CD14-positive monocyte (primary cell): Measurements from ENCODE around the gene EEPD1. TPM values are rescaled to one million over a fixed set of nuclear protein-coding genes. Genes with fewer than 3 reads are reported as not detected.
"Not testable (repeated sequence)": the region's sequence is repeated elsewhere in the genome, so short reads cannot be mapped to it uniquely, and the experiment has no call there.

Source experiments
- DNase-seq, 3 donors: peaks; one replicate each; pipeline ENCODE4 v3.0.0-alpha.2; 2011 to 2022
- H2AFZ ChIP-seq: 2 replicates; pipeline ENCODE4 v1.6.0; 2012; ENCODE audit warnings: mild to moderate bottlenecking, low read depth, low read length, inconsistent platforms; ENCODE audit not compliant: insufficient read depth, poor library complexity, severe bottlenecking
- H3K27ac ChIP-seq, 2 donors: 1 replicate in 1 of 2; 2 replicates in 1 of 2; pipeline ENCODE4 v1.5.1; 2012 to 2013; ENCODE audit warnings: low read length in 2 of 2, control low read depth in 1 of 2, inconsistent platforms in 1 of 2, low read depth in 1 of 2, mild to moderate bottlenecking in 1 of 2
- H3K27me3 ChIP-seq, 2 donors: one replicate each; pipeline versions ENCODE4 v1.6.0 to v1.6.1; 2011 to 2013; ENCODE audit warnings: low read length in 2 of 2; ENCODE audit not compliant: control insufficient read depth in 2 of 2, insufficient read depth in 2 of 2
- H3K36me3 ChIP-seq, 2 donors: replicated peaks in 1 of 2; 1 replicate in 1 of 2; 2 replicates in 1 of 2; pipeline versions ENCODE4 v1.5.1 to v1.6.1; 2012 to 2013; ENCODE audit warnings: low read length in 2 of 2, control low read depth in 1 of 2, inconsistent platforms in 1 of 2, mild to moderate bottlenecking in 1 of 2; ENCODE audit not compliant: insufficient read depth in 2 of 2, control insufficient read depth in 1 of 2
- H3K4me1 ChIP-seq, 2 donors: 1 replicate in 1 of 2; 2 replicates in 1 of 2; pipeline versions ENCODE4 v1.5.1 to v1.6.1; 2012 to 2013; ENCODE audit warnings: low read length in 2 of 2, control low read depth in 1 of 2, inconsistent platforms in 1 of 2, mild to moderate bottlenecking in 1 of 2, moderate library complexity in 1 of 2; ENCODE audit not compliant: insufficient read depth in 2 of 2, control insufficient read depth in 1 of 2
- H3K4me2 ChIP-seq: replicated peaks from 2 replicates; pipeline ENCODE3; 2012; ENCODE audit warnings: low read length, moderate library complexity, mild to moderate bottlenecking; ENCODE audit not compliant: poor library complexity, severe bottlenecking; ENCODE audit errors: extremely low read depth
- H3K4me3 ChIP-seq, 3 experiments: fragments of 200-600 bp in 1 of 3; sonication (generic) in 1 of 3; replicated peaks in 1 of 3; 1 replicate in 2 of 3; 2 replicates in 1 of 3; pipeline ENCODE4 v1.5.1; 2011 to 2013; ENCODE audit warnings: low read length in 3 of 3, mild to moderate bottlenecking in 3 of 3, control low read depth in 2 of 3, low read depth in 2 of 3, inconsistent platforms in 1 of 3, moderate library complexity in 1 of 3
- H3K79me2 ChIP-seq: 2 replicates; pipeline ENCODE4 v1.6.0; 2012; ENCODE audit warnings: mild to moderate bottlenecking, control low read depth, inconsistent platforms, low read length, moderate library complexity; ENCODE audit not compliant: insufficient read depth
- H3K9ac ChIP-seq: 2 replicates; pipeline ENCODE4 v1.6.0; 2017; ENCODE audit warnings: low read length, mild to moderate bottlenecking; ENCODE audit not compliant: insufficient read depth, poor library complexity, severe bottlenecking
- H3K9me3 ChIP-seq, 2 donors: replicated peaks in 1 of 2; 1 replicate in 1 of 2; 2 replicates in 1 of 2; pipeline versions ENCODE4 v1.5.1 to v1.6.1; 2012 to 2013; ENCODE audit warnings: low read length in 2 of 2, control low read depth in 1 of 2; ENCODE audit not compliant: control insufficient read depth in 1 of 2, insufficient read depth in 1 of 2
- H4K20me1 ChIP-seq: 2 replicates; pipeline ENCODE4 v1.6.0; 2012; ENCODE audit warnings: mild to moderate bottlenecking, low read length, control low read depth, moderate library complexity; ENCODE audit not compliant: insufficient read depth
- H3K27ac Mint-ChIP-seq, 7 donors: one replicate each; pipeline ENCODE4 v1.8.0; 2020; ENCODE audit warnings: mild to moderate bottlenecking in 7 of 7, mixed read lengths in 7 of 7, moderate library complexity in 6 of 7, inconsistent platforms in 2 of 7
- H3K27me3 Mint-ChIP-seq, 3 donors: one replicate each; pipeline ENCODE4 v1.8.0; 2021 to 2022; ENCODE audit warnings: low read depth in 3 of 3, mild to moderate bottlenecking in 3 of 3, mixed read lengths in 3 of 3, moderate library complexity in 3 of 3, inconsistent platforms in 1 of 3
- H3K36me3 Mint-ChIP-seq, 2 donors: one replicate each; pipeline ENCODE4 v1.8.0; 2020; ENCODE audit warnings: mixed read lengths in 2 of 2, inconsistent platforms in 1 of 2, mild to moderate bottlenecking in 1 of 2
- H3K4me1 Mint-ChIP-seq: one replicate; pipeline ENCODE4 v1.8.0; 2020; ENCODE audit warnings: mild to moderate bottlenecking, mixed read lengths
- H3K4me3 Mint-ChIP-seq, 2 donors: one replicate each; pipeline ENCODE4 v1.8.0; 2020; ENCODE audit warnings: mild to moderate bottlenecking in 2 of 2, mixed read lengths in 2 of 2, moderate library complexity in 1 of 2
- H3K9me3 Mint-ChIP-seq, 7 donors: one replicate each; pipeline ENCODE4 v1.8.0; 2020 to 2022; ENCODE audit warnings: mixed read lengths in 7 of 7, mild to moderate bottlenecking in 6 of 7, moderate library complexity in 6 of 7, inconsistent platforms in 2 of 7
- CTCF ChIP-seq: fragments of 200-600 bp; IDR thresholded peaks from one replicate; pipeline ENCODE4 v1.8.0; 2022; ENCODE audit warnings: antibody characterized with exemption, mild to moderate bottlenecking
- WGBS: methylation state at CpG from one replicate; pipeline ENCODE4 v1.1.5; 2013; ENCODE audit warnings: missing lambda C conversion rate; ENCODE audit not compliant: insufficient coverage; 5-methylcytosine and 5-hydroxymethylcytosine counted together
- intact Hi-C, 2 donors: fragments of 100-400 bp; cut with micrococcal nuclease; formaldehyde crosslinking; loops; one replicate each; pipeline versions ENCODE4 v1.15.0 to v1.15.1; 2023
- polyA plus RNA-seq, 3 donors: library from polyadenylated mRNA; depleted of rRNA in 1 of 3; unstranded in 2 of 3; stranded (reverse) in 1 of 3; fragments of 300-500 nt in 2 of 3; fragments of >200 nt in 1 of 3; fragmentation: Illumina TruSeq in 2 of 3; gene quantifications; 1 replicate in 2 of 3; 2 replicates in 1 of 3; pipeline ENCODE4 v1.2.3, GENCODE V29; 2012 to 2021

EEPD1 gene
- polyA plus RNA-seq, 3 donors = 8.6 to 14.4 (median 12.6) TPM

DNA sequence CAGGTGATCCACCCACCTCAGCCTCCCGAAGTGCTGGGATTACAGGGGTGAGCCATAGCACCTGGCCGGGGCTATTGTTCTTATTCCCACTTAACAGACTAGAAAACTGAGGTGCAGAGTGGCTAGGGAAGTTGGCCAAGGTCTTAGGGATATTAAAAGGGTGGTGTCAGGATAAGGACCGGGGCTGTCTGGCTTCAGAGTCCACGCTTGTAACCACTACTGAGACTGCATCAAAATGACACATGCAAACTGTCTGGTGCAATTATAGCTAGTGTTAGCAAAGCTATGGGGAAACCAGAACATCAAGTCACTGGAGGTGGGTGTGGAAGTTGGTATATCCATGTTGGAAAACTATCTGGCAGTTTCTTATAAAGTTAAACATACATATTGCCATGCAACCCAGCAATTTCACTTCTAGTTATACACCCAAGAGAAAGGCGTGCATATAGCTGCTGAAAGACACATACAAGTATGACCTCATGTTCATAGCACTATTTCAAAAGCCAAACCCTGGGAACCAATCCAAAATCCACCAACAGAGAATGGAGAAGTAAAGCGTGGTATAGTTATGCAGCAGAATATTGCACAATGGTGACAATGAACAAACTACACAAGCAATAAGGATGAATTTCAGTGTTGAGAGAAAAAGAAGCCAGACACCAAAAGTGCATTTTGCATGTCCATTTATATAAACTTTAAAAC is 33.9 kb upstream of the EEPD1 start:
- no peak for TF ChIP-seq CTCF
- Mint-ChIP-seq H3K27me3 (peaks cover 0 to 6% (median 2%) of the 10 kb centered on the region in 3 donors), H3K36me3 (peaks cover 4 to 7% of the 10 kb centered on the region in 2 donors), H3K27ac (peak overlapping the region; percentile 84 to 96 (median 93)), H3K4me1 (peaks cover 86% of the 10 kb centered on the region), H3K9me3 (peaks cover 0 to 14% (median 9%) of the 10 kb centered on the region in 7 donors), H3K4me3 (peak overlapping the region in 1 of 2 donors; percentile 75)
- peak overlapping the region; percentile 43 for H3K4me2 ChIP-seq
- peaks cover 49 to 72% of the 10 kb centered on the region in 2 donors for H3K4me1 ChIP-seq
- no peaks in the 10 kb centered on the region for H3K27me3 ChIP-seq
- DNase-seq = peak; percentile 94 to 98 (median 95)
- no peak overlapping the region for H3K9ac ChIP-seq
- 0% methylated on average over 2 of the region's 6 CpGs for WGBS
- H3K4me3 ChIP-seq = no peak overlapping the region
- H3K79me2 ChIP-seq = no peaks in the 10 kb centered on the region
- H3K36me3 ChIP-seq = no peaks in the 10 kb centered on the region
- H3K27ac ChIP-seq = peak overlapping the region; percentile 61 to 66
- H4K20me1 ChIP-seq = no peaks in the 10 kb centered on the region
- no peak overlapping the region for H2AFZ ChIP-seq
- no peaks in the 10 kb centered on the region for H3K9me3 ChIP-seq
- intact Hi-C loops = loop anchor here (5.0 to 10.0 kb wide), 4 partner anchors 33 to 173 kb away; partner anchors contain the start of gene EEPD1 (in 1 of the 2)

DNA sequence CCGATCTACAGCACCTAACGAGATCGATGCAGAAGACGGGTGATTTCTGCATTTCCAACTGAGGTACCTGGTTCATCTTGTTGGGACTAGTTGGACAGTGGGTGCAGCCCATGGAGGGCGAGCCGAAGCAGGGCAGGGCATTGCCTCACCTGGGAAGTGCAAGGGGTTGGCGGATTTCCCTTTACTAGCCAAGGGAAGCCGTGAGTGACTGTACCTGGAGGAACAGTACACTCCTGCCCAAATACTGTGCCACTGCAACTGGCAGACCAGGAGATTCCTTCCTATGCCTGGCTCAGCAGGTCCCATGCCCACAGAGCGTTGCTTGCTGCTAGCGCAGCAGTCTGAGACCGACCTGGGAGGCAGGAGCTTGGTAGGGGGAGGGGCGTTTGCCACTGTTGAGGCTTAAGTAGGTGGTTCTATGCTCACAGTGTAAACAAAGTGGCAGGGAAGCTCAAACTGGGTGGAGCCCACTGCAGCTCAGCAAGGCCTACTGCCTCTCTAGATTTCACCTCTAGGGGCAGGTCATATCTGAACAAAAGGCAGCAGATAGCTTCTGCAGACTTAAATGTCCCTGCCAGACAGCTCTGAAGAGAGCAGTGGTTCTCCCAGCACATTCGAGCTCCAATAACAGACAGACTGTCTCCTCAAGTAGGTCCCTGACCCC is 32.9 kb upstream of the EEPD1 start:
- not testable (repeated sequence) for H3K79me2 ChIP-seq, H2AFZ ChIP-seq, H3K27me3 Mint-ChIP-seq, H3K4me3 Mint-ChIP-seq, H3K36me3 Mint-ChIP-seq, H3K36me3 ChIP-seq, DNase-seq, H4K20me1 ChIP-seq, H3K9me3 ChIP-seq, H3K9ac ChIP-seq, H3K27me3 ChIP-seq
- Histone ChIP-seq H3K4me2 (peak overlapping the region; percentile 43), H3K4me1 (peaks cover 49 to 72% of the 10 kb centered on the region in 2 donors), H3K27ac (peak overlapping the region; percentile 28 to 61), H3K4me3 (peak overlapping the region in 1 of 3 experiments; percentile 19)
- peak; percentile 25 for TF ChIP-seq CTCF
- peaks cover 88% of the 10 kb centered on the region for H3K4me1 Mint-ChIP-seq
- H3K9me3 Mint-ChIP-seq = peaks cover 2 to 14% (median 9%) of the 10 kb centered on the region in 7 donors
- intact Hi-C loops = loop anchor here (5.0 to 10.0 kb wide), 4 partner anchors 32 to 172 kb away; partner anchors contain the start of gene EEPD1 (in 1 of the 2)
- WGBS = 85% methylated on average over 9 of the region's 13 CpGs
- H3K27ac Mint-ChIP-seq = peak overlapping the region; percentile 54 to 96 (median 93)

DNA sequence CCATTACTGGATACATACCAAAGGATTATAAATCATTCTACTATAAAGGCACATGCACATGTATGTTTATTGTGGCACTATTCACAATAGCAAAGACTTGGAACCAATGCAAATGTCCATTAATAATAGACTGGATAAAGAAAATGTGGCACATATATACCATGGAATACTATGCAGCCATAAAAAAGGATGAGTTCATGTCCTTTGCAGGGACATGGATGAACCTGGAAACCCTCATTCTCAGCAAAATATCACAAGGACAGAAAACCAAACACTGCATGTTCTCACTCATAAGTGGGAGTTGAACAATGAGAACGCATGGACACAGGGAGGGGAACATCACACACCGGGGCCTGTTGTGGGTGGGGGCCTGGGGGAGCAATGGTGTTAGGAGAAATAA is 27.4 kb upstream of the EEPD1 start:
- H3K4me1 ChIP-seq = peaks cover 6 to 31% of the 10 kb centered on the region in 2 donors
- Mint-ChIP-seq H3K9me3 (peaks cover 2 to 16% (median 11%) of the 10 kb centered on the region in 7 donors), H3K4me1 (peaks cover 56% of the 10 kb centered on the region)
- H2AFZ ChIP-seq, H3K4me2 ChIP-seq, H3K27ac Mint-ChIP-seq, H3K36me3 ChIP-seq, H3K4me3 ChIP-seq, H3K27ac ChIP-seq, H3K27me3 ChIP-seq, H3K27me3 Mint-ChIP-seq, DNase-seq, H3K9me3 ChIP-seq, intact Hi-C loops, H3K4me3 Mint-ChIP-seq, H3K79me2 ChIP-seq, H4K20me1 ChIP-seq, H3K9ac ChIP-seq, H3K36me3 Mint-ChIP-seq: not testable (repeated sequence)
- WGBS = no CpG with 5 or more reads among the region's 2 CpGs
